IPS-11a (cell line): ENCODE results near the gene SPACA6.

ENCODE experiments used
- H3K4me3 ChIP-seq: one replicate; pipeline ENCODE4 v1.5.1; 2013; ENCODE audit warnings: low read depth, low read length, control low read depth

Gene SPACA6

GRCh38 chr19:51688671-51689571 is 4.2 kb upstream of the SPACA6 start:
- H3K4me3 ChIP-seq, result peak overlapping the region; percentile 63

- H3K4me3 ChIP-seq, result peak overlapping the region; percentile 63
Observed at GRCh38 chr19:51689751-51690453, 3.2 kb upstream of the SPACA6 start.

- H3K4me3 ChIP-seq, result peak overlapping the region; percentile 63
Observed at GRCh38 chr19:51690454-51691073, 2.6 kb upstream of the SPACA6 start.

GRCh38 chr19:51691074-51691583 is 2.0 kb upstream of the SPACA6 start:
- peak overlapping the region; percentile 20 for H3K4me3 ChIP-seq

GRCh38 chr19:51691584-51692428 is 1.3 kb upstream of the SPACA6 start:
- peak overlapping the region; percentile 20 for H3K4me3 ChIP-seq

GRCh38 chr19:51692468-51692867 is 662 bp upstream of the SPACA6 start:
- H3K4me3 ChIP-seq, result no peak overlapping the region

- H3K4me3 ChIP-seq, result no peak overlapping the region
Observed at GRCh38 chr19:51693819-51694218, 689 bp downstream of the SPACA6 start.

- H3K4me3 ChIP-seq, result no peak overlapping the region
Observed at GRCh38 chr19:51694318-51695085, 1.4 kb downstream of the SPACA6 start.

GRCh38 chr19:51695088-51695487 is 2.0 kb downstream of the SPACA6 start:
- H3K4me3 ChIP-seq, result no peak overlapping the region

GRCh38 chr19:51695702-51696315 is 2.7 kb downstream of the SPACA6 start:
- H3K4me3 ChIP-seq, result no peak overlapping the region

GRCh38 chr19:51696606-51697005 is 3.5 kb downstream of the SPACA6 start:
- H3K4me3 ChIP-seq, result no peak overlapping the region

GRCh38 chr19:51697169-51697776 is 4.1 kb downstream of the SPACA6 start:
- no peak overlapping the region for H3K4me3 ChIP-seq

- H3K4me3 ChIP-seq, result no peak overlapping the region
Observed at GRCh38 chr19:51698296-51698695, 5.2 kb downstream of the SPACA6 start.

- H3K4me3 ChIP-seq, result no peak overlapping the region
Observed at GRCh38 chr19:51699170-51699569, 6.0 kb downstream of the SPACA6 start.

GRCh38 chr19:51701468-51702100 is 8.5 kb downstream of the SPACA6 start:
- peak overlapping the region; percentile 67 for H3K4me3 ChIP-seq

- H3K4me3 ChIP-seq, result peak overlapping the region; percentile 67
Observed at GRCh38 chr19:51702103-51702824, 9.1 kb downstream of the SPACA6 start.

- peak overlapping the region; percentile 67 for H3K4me3 ChIP-seq
Observed at GRCh38 chr19:51702825-51703574, 9.9 kb downstream of the SPACA6 start.
